ENCODE results near the gene PIGK. TPM values are rescaled to one million over a fixed set of nuclear protein-coding genes. Genes with fewer than 3 reads are reported as not detected.
A peak's percentile ranks its signal among the peaks of the same experiment; 100 is the strongest.

The PIGK gene
- total RNA-seq, 1 donor = 34.3 TPM

GRCh38 chr1:77040826-77041225, 178.4 kb downstream of the PIGK start:
- H3K4me3 ChIP-seq (ENCODE audit: low read depth, low read length) = no peak overlapping the region
- no peak for DNase-seq (ENCODE audit: low read depth)
- TF ChIP-seq CTCF (IDR thresholded peaks at IDR 0.05; ENCODE audit: insufficient read depth, low read length) = no peak

- no peak for TF ChIP-seq CTCF (IDR thresholded peaks at IDR 0.05; ENCODE audit: insufficient read depth, low read length)
- H3K4me3 ChIP-seq (ENCODE audit: low read depth, low read length) = no peak overlapping the region
- peak; percentile 72 for DNase-seq (ENCODE audit: low read depth)
These were observed 179.5 kb downstream of the PIGK start for GRCh38 chr1:77039739-77040138.

GRCh38 chr1:77039111-77039510, 180.1 kb downstream of the PIGK start:
- TF ChIP-seq CTCF (IDR thresholded peaks at IDR 0.05; ENCODE audit: insufficient read depth, low read length) = no peak
- no peak for DNase-seq (ENCODE audit: low read depth)
- no peak overlapping the region for H3K4me3 ChIP-seq (ENCODE audit: low read depth, low read length)

Small RNA genes lying within 50 kb of the gene (small RNA-seq; reads per million reads assigned to genes)
- gene MIR7156 = not detected

Other genes with a start within 250 kb of the PIGK start
- 13.5 and 18.8 TPM in 2 replicates for gene AK5, start 62.6 kb upstream of the PIGK start, total RNA-seq (ENCODE audit: low replicate concordance)